SK-N-SH (cell line): ENCODE measurements around the gene HAND1. TPM values are rescaled to one million over a fixed set of nuclear protein-coding genes. Genes with fewer than 3 reads are reported as not detected.

Experiments
- CTCF ChIA-PET: fragments of 300-600, 350-600 bp; formaldehyde crosslinking; extraction: SDS; loops from one replicate; lab custom pipeline; 2021; lab: Yijun Ruan, JAX
- POLR2A ChIA-PET: fragments of 350-600 bp; sonication (Branson Sonifier 250); formaldehyde crosslinking; extraction: SDS; loops from one replicate; lab custom pipeline; 2020; ENCODE audit warnings: antibody characterized with exemption, inconsistent platforms; lab: Yijun Ruan, JAX
- DNase-seq: peaks from one replicate; pipeline ENCODE4 v3.0.0; 2012
- H2AFZ ChIP-seq: fragments of 200-600 bp; sonication (generic); 2 replicates; pipeline ENCODE4 v1.8.1; 2016; ENCODE audit warnings: antibody characterized with exemption, mild to moderate bottlenecking, low read depth
- H3F3A ChIP-seq: fragments of 200-600 bp; sonication (generic); replicated peaks from 2 replicates; pipeline ENCODE3; 2016; ENCODE audit warnings: antibody characterized with exemption, mild to moderate bottlenecking; ENCODE audit not compliant: insufficient read depth
- H3K27ac ChIP-seq, 2 experiments: fragments of 200-500 bp in 1 of 2; fragments of 200-600 bp in 1 of 2; sonication (Bioruptor generic) in 1 of 2; sonication (generic), shearing (Covaris generic) in 1 of 2; 2 replicates each; pipeline versions ENCODE4 v1.5.1 to v1.6.1; 2014 to 2016; ENCODE audit warnings: low read depth in 2 of 2, inconsistent platforms in 1 of 2, low read length in 1 of 2, mild to moderate bottlenecking in 1 of 2, mixed read lengths in 1 of 2
- H3K27me3 ChIP-seq: fragments of 200-600 bp; sonication (generic), shearing (Covaris generic); 2 replicates; pipeline ENCODE4 v1.6.1; 2016; ENCODE audit warnings: mixed run types; ENCODE audit not compliant: insufficient read depth
- H3K36me3 ChIP-seq, 2 experiments: fragments of 200-500 bp in 1 of 2; fragments of 200-600 bp in 1 of 2; sonication (Bioruptor generic) in 1 of 2; sonication (generic) in 1 of 2; replicated peaks in 1 of 2; 2 replicates each; pipeline versions ENCODE3 to v1.5.1; 2014 to 2016; ENCODE audit warnings: low read length in 1 of 2, mild to moderate bottlenecking in 1 of 2; ENCODE audit not compliant: insufficient read depth in 2 of 2, control insufficient read depth in 1 of 2
- H3K4me1 ChIP-seq, 2 experiments: fragments of 200-500 bp in 1 of 2; fragments of 200-600 bp in 1 of 2; sonication (Bioruptor generic) in 1 of 2; sonication (generic), shearing (Covaris generic) in 1 of 2; 2 replicates each; pipeline versions ENCODE4 v1.5.1 to v1.6.1; 2014 to 2016; ENCODE audit warnings: low read depth in 1 of 2, low read length in 1 of 2, mixed run types in 1 of 2; ENCODE audit not compliant: insufficient read depth in 2 of 2, control insufficient read depth in 1 of 2
- H3K4me2 ChIP-seq: fragments of 200-600 bp; sonication (generic), shearing (Covaris generic); 2 replicates; pipeline ENCODE4 v1.6.1; 2017; ENCODE audit warnings: mixed run types
- H3K4me3 ChIP-seq, 2 experiments: fragments of 200-500 bp in 1 of 2; fragments of 200-600 bp in 1 of 2; sonication (Bioruptor generic) in 1 of 2; sonication (generic), shearing (Covaris generic) in 1 of 2; 2 replicates each; pipeline versions ENCODE4 v1.5.1 to v1.8.1; 2014 to 2016; ENCODE audit warnings: low read depth in 2 of 2, inconsistent platforms in 1 of 2, low read length in 1 of 2, mild to moderate bottlenecking in 1 of 2, mixed read lengths in 1 of 2, moderate library complexity in 1 of 2
- H3K79me2 ChIP-seq: fragments of 200-600 bp; sonication (generic); 2 replicates; pipeline ENCODE4 v1.8.1; 2017; ENCODE audit warnings: mild to moderate bottlenecking; ENCODE audit not compliant: insufficient read depth
- H3K9ac ChIP-seq: fragments of 200-600 bp; sonication (generic); 2 replicates; pipeline ENCODE4 v1.6.1; 2017; ENCODE audit warnings: mixed run types
- H3K9me2 ChIP-seq: fragments of 200-600 bp; sonication (generic); 2 replicates; pipeline ENCODE4 v1.6.1; 2017; ENCODE audit warnings: mixed run types
- H3K9me3 ChIP-seq: fragments of 200-600 bp; sonication (generic); 2 replicates; pipeline ENCODE4 v1.6.1; 2017; ENCODE audit warnings: mixed run types, mild to moderate bottlenecking, moderate library complexity
- H4K20me1 ChIP-seq: fragments of 200-600 bp; sonication (generic); 2 replicates; pipeline ENCODE4 v1.6.1; 2017; ENCODE audit warnings: mild to moderate bottlenecking, mixed run types; ENCODE audit not compliant: insufficient read depth
- CHD2 ChIP-seq: fragments of 150-350 bp; IDR thresholded peaks from 2 replicates; pipeline ENCODE4 v1.6.1; 2018; ENCODE audit warnings: low read length; ENCODE audit not compliant: partially characterized antibody
- CTCF ChIP-seq: fragments of 200-600 bp; sonication (generic); IDR thresholded peaks from 2 replicates; pipeline ENCODE4 v1.6.1; 2017; ENCODE audit warnings: antibody characterized with exemption, mild to moderate bottlenecking, moderate library complexity
- ELF1 ChIP-seq: IDR thresholded peaks from 2 replicates; pipeline ENCODE4 v1.4.0; 2012
- EP300 ChIP-seq, 2 experiments: IDR thresholded peaks; 2 replicates each; pipeline versions ENCODE4 v1.4.0 to v1.6.1; 2012; ENCODE audit warnings: borderline replicate concordance in 1 of 2, low read depth in 1 of 2, low read length in 1 of 2
- FOSL2 ChIP-seq: IDR thresholded peaks from 2 replicates; pipeline ENCODE4 v1.4.0; 2012; ENCODE audit warnings: low read depth, mild to moderate bottlenecking, moderate library complexity, borderline replicate concordance
- FOXM1 ChIP-seq: IDR thresholded peaks from 2 replicates; pipeline ENCODE4 v1.4.0; 2012; ENCODE audit warnings: low read depth, mild to moderate bottlenecking
- JUND ChIP-seq: IDR thresholded peaks from 2 replicates; pipeline ENCODE4 v1.4.0; 2012
- MAX ChIP-seq: IDR thresholded peaks from 2 replicates; pipeline ENCODE4 v1.4.0; 2012; ENCODE audit warnings: low read depth
- MEF2A ChIP-seq: IDR thresholded peaks from 2 replicates; pipeline ENCODE4 v1.4.0; 2012; ENCODE audit warnings: low read depth, borderline replicate concordance
- NFIC ChIP-seq: IDR thresholded peaks from 2 replicates; pipeline ENCODE4 v1.4.0; 2012; ENCODE audit warnings: borderline replicate concordance
- NRF1 ChIP-seq: IDR thresholded peaks from 2 replicates; pipeline ENCODE4 v1.6.1; 2012; ENCODE audit warnings: low read depth, mild to moderate bottlenecking, low read length
- PBX3 ChIP-seq: IDR thresholded peaks from 2 replicates; pipeline ENCODE4; 2012
- POLR2AphosphoS5 ChIP-seq: IDR thresholded peaks from 2 replicates; pipeline ENCODE4 v1.6.1; 2012; ENCODE audit warnings: low read depth, low read length
- REST ChIP-seq: IDR thresholded peaks from 2 replicates; pipeline ENCODE4 v1.6.1; 2012; ENCODE audit warnings: mild to moderate bottlenecking, low read depth, low read length, moderate library complexity
- SMC3 ChIP-seq: IDR thresholded peaks from 2 replicates; pipeline ENCODE4 v1.6.1; 2012; ENCODE audit warnings: low read depth, low read length, improper control_type of control experiment
- TEAD4 ChIP-seq: IDR thresholded peaks from 2 replicates; pipeline ENCODE4 v1.4.0; 2012; ENCODE audit warnings: mild to moderate bottlenecking, borderline replicate concordance; ENCODE audit not compliant: insufficient read depth
- whole genome bisulfite sequencing: methylation state at CpG from one replicate; pipeline ENCODE4 v1.1.6; 2017; ENCODE audit warnings: low lambda C conversion rate; 5-methylcytosine and 5-hydroxymethylcytosine counted together
- polyA plus RNA-seq, 3 experiments: library from polyadenylated mRNA; depleted of rRNA; stranded (reverse); fragments of >200 nt; gene quantifications; 2 replicates each; pipeline ENCODE4 v1.2.3, GENCODE V29; 2012

The HAND1 gene
- polyA plus RNA-seq, 1 of the 3 experiments (the other 2 are of a cell fraction) = 1.1 TPM

GRCh38 chr5:154483654-154484392 is 5.8 kb upstream of the HAND1 start:
- Histone ChIP-seq H3K27ac (peak overlapping the region in 1 of 2 experiments; percentile 100; a peak in 2 of 4 replicates), H3K9ac (no peak overlapping the region), H3K36me3 (no peaks in the 10 kb centered on the region), H3K4me2 (no peak overlapping the region), H2AFZ (no peak overlapping the region), H3F3A (no peaks in the 10 kb centered on the region), H4K20me1 (no peaks in the 10 kb centered on the region), H3K4me3 (no peak overlapping the region), H3K9me3 (no peaks in the 10 kb centered on the region), H3K79me2 (no peaks in the 10 kb centered on the region), H3K9me2 (no peaks in the 10 kb centered on the region), H3K27me3 (peaks cover 86% of the 10 kb centered on the region), H3K4me1 (peaks cover 0 to 69% of the 10 kb centered on the region in 2 experiments; a peak in 2 of 4 replicates)
- POLR2A ChIA-PET = interaction anchor here (0.6 to 4.9 kb wide), 6 partner anchors 8 to 453 kb away, joined by 3 to 87 read pairs (median 16); no protein-coding TSS in a partner anchor
- TF ChIP-seq NRF1 = no peak
- TF ChIP-seq EP300 (IDR thresholded peaks at IDR 0.05; ENCODE audit: borderline replicate concordance in 1 of 2, low read depth in 1 of 2, low read length in 1 of 2) = peak in 1 of 2 experiments; percentile 25; a peak in 1 of 4 replicates
- DNase-seq = no peak
- WGBS = 66% methylated on average over 34 of the region's 34 CpGs
- CTCF ChIA-PET = interaction anchor here (0.7 to 6.6 kb wide), 9 partner anchors 8 to 125 kb away, joined by 3 to 93 read pairs (median 11); no protein-coding TSS in a partner anchor

GRCh38 chr5:154482528-154483449 is 4.8 kb upstream of the HAND1 start:
- ChIA-PET CTCF (interaction anchor here (1.4 to 6.6 kb wide), 5 partner anchors 14 to 121 kb away, joined by 3 to 93 read pairs (median 8); no protein-coding TSS in a partner anchor), POLR2A (interaction anchor here (4.6 to 4.9 kb wide), 2 partner anchors 10 to 36 kb away, joined by 29 to 87 read pairs; no protein-coding TSS in a partner anchor)
- DNase-seq = no peak
- Histone ChIP-seq H2AFZ (no peak overlapping the region), H3K4me1 (peaks cover 0 to 71% of the 10 kb centered on the region in 2 experiments; a peak in 2 of 4 replicates), H3K27me3 (peaks cover 94% of the 10 kb centered on the region), H3K9me2 (no peaks in the 10 kb centered on the region), H3K4me3 (no peak overlapping the region), H3F3A (no peaks in the 10 kb centered on the region), H4K20me1 (no peaks in the 10 kb centered on the region), H3K9ac (no peak overlapping the region), H3K9me3 (no peaks in the 10 kb centered on the region), H3K79me2 (no peaks in the 10 kb centered on the region), H3K4me2 (no peak overlapping the region), H3K36me3 (no peaks in the 10 kb centered on the region), H3K27ac (peak overlapping the region in 1 of 2 experiments; percentile 100; a peak in 2 of 4 replicates)
- 80% methylated on average over 43 of the region's 49 CpGs for WGBS
- TF ChIP-seq CTCF = no peak
- no peak for TF ChIP-seq SMC3
- no peak for TF ChIP-seq NFIC
- no peak for TF ChIP-seq CHD2
- no peak for TF ChIP-seq FOSL2
- no peak for TF ChIP-seq NRF1
- no peak for TF ChIP-seq REST
- TF ChIP-seq TEAD4 = no peak
- no peak for TF ChIP-seq ELF1
- no peak for TF ChIP-seq JUND
- no peak for TF ChIP-seq MAX
- TF ChIP-seq EP300 (IDR thresholded peaks at IDR 0.05; ENCODE audit: borderline replicate concordance in 1 of 2, low read depth in 1 of 2, low read length in 1 of 2) = no peak
- TF ChIP-seq PBX3 = no peak
- TF ChIP-seq POLR2AphosphoS5 = no peak
- TF ChIP-seq MEF2A = no peak
- no peak for TF ChIP-seq FOXM1
